HCT116 (cell line): ENCODE measurements around the gene NEURL1B. TPM values are rescaled to one million over a fixed set of nuclear protein-coding genes. Genes with fewer than 3 reads are reported as not detected.

ENCODE experiments used
- ATAC-seq: fragments of 200-7000 bp; cut with Tn5 transposase; 2 replicates; pipeline ENCODE4 v1.9.1; 2020; ENCODE audit warnings: mild to moderate bottlenecking, moderate library complexity
- BruUV-seq: library from RNA; stranded (reverse); fragments of 400-500 nt; replicated peaks from 2 replicates; lab custom pipeline; 2021; lab: Mats Ljungman, UMichigan
- CTCF ChIA-PET: fragments of 300-600 bp; sonication (Branson Sonifier 250); formaldehyde crosslinking; loops from one replicate; lab custom pipeline; 2021; ENCODE audit warnings: antibody characterized with exemption; lab: Charles Lee
- POLR2A ChIA-PET: fragments of 300-600, 350-600 bp; sonication (Branson Sonifier 250); formaldehyde crosslinking; loops from one replicate; lab custom pipeline; 2021; ENCODE audit warnings: antibody characterized with exemption; lab: Charles Lee
- RAD21 ChIA-PET, 2 experiments: fragments of 300-600 bp; sonication (Branson Sonifier 250); formaldehyde crosslinking; loops; one replicate each; lab custom pipeline; 2023; ENCODE audit warnings: low total read pairs in 2 of 2; ENCODE audit not compliant: uncharacterized antibody in 2 of 2, unreplicated experiment in 2 of 2, low non-redundant PET in 1 of 2; lab: Charles Lee
- DNase-seq: peaks from one replicate; pipeline ENCODE4 v3.0.0-alpha.2; 2010; ENCODE audit warnings: low read depth, low spot score
- H2AFZ ChIP-seq: fragments of 200-600 bp; shearing (Covaris generic), sonication (generic); 2 replicates; pipeline ENCODE4 v1.6.1; 2017; ENCODE audit warnings: low read depth, mixed run types, mixed read lengths, antibody characterized with exemption, low read length; ENCODE audit not compliant: poor library complexity, severe bottlenecking
- H3K27ac ChIP-seq: 2 replicates; pipeline ENCODE4 v1.5.1; 2012; ENCODE audit warnings: low read depth, low read length
- H3K27me3 ChIP-seq: fragments of 200-600 bp; sonication (generic); 2 replicates; pipeline ENCODE4 v1.6.1; 2016; ENCODE audit warnings: mixed run types, low read length, mixed read lengths; ENCODE audit not compliant: insufficient read depth
- H3K36me3 ChIP-seq, 2 experiments: fragments of 200-500 bp in 1 of 2; fragments of 200-600 bp in 1 of 2; sonication (Bioruptor generic) in 1 of 2; sonication (generic) in 1 of 2; 2 replicates each; pipeline versions ENCODE4 v1.5.1 to v1.6.1; 2014 to 2016; ENCODE audit warnings: low read length in 2 of 2, inconsistent platforms in 1 of 2, mixed read lengths in 1 of 2, mixed run types in 1 of 2; ENCODE audit not compliant: insufficient read depth in 2 of 2, control insufficient read depth in 1 of 2
- H3K4me1 ChIP-seq, 2 experiments: fragments of 200-600 bp in 1 of 2; sonication (generic) in 1 of 2; 2 replicates each; pipeline versions ENCODE4 v1.5.1 to v1.6.1; 2012 to 2017; ENCODE audit warnings: low read length in 2 of 2, inconsistent platforms in 1 of 2, mild to moderate bottlenecking in 1 of 2, mixed read lengths in 1 of 2, mixed run types in 1 of 2, moderate library complexity in 1 of 2; ENCODE audit not compliant: insufficient read depth in 2 of 2, control insufficient read depth in 1 of 2
- H3K4me2 ChIP-seq: fragments of 200-600 bp; sonication (generic); 2 replicates; pipeline ENCODE4 v1.6.1; 2017; ENCODE audit warnings: mixed run types, low read length, mixed read lengths
- H3K4me3 ChIP-seq, 2 experiments: fragments of 200-600 bp in 1 of 2; sonication (generic) in 1 of 2; replicated peaks in 1 of 2; 2 replicates each; pipeline ENCODE4 v1.5.1; 2011 to 2016; ENCODE audit warnings: low read length in 2 of 2, control low read depth in 1 of 2, low read depth in 1 of 2, mild to moderate bottlenecking in 1 of 2, mixed read lengths in 1 of 2, mixed run types in 1 of 2
- H3K79me2 ChIP-seq: fragments of 200-600 bp; sonication (generic); 2 replicates; pipeline ENCODE4 v1.6.1; 2017; ENCODE audit warnings: mild to moderate bottlenecking, mixed run types, low read length, moderate library complexity, mixed read lengths; ENCODE audit not compliant: insufficient read depth
- H3K9ac ChIP-seq: fragments of 200-600 bp; sonication (generic); 2 replicates; pipeline ENCODE4 v1.6.1; 2016; ENCODE audit warnings: low read length, mixed read lengths
- H3K9me2 ChIP-seq: fragments of 200-600 bp; sonication (generic), shearing (Covaris generic); 2 replicates; pipeline ENCODE4 v1.6.1; 2017; ENCODE audit warnings: mixed run types, mild to moderate bottlenecking, moderate library complexity; ENCODE audit not compliant: insufficient read depth
- H3K9me3 ChIP-seq, 2 experiments: fragments of 200-500 bp in 1 of 2; fragments of 200-600 bp in 1 of 2; sonication (Bioruptor generic) in 1 of 2; sonication (generic) in 1 of 2; 2 replicates each; pipeline ENCODE4 v1.6.1; 2014 to 2017; ENCODE audit warnings: low read length in 2 of 2, mixed read lengths in 2 of 2, inconsistent platforms in 1 of 2, low read depth in 1 of 2, mild to moderate bottlenecking in 1 of 2, mixed run types in 1 of 2, moderate library complexity in 1 of 2; ENCODE audit not compliant: control insufficient read depth in 1 of 2, insufficient read depth in 1 of 2
- H4K20me1 ChIP-seq: fragments of 200-600 bp; sonication (generic), shearing (Covaris generic); 2 replicates; pipeline ENCODE4 v1.6.1; 2017; ENCODE audit warnings: mixed run types, mild to moderate bottlenecking, moderate library complexity; ENCODE audit not compliant: insufficient read depth
- EGR1 ChIP-seq: IDR thresholded peaks from 2 replicates; pipeline ENCODE4 v1.6.1; 2012; ENCODE audit warnings: low read depth
- EZH2phosphoT487 ChIP-seq: fragments of 200-600 bp; IDR thresholded peaks from 2 replicates; pipeline ENCODE4 v1.6.1; 2018; ENCODE audit warnings: antibody characterized with exemption, borderline replicate concordance
- POLR2AphosphoS5 ChIP-seq: IDR thresholded peaks from 2 replicates; pipeline ENCODE4 v1.6.1; 2011; ENCODE audit warnings: mild to moderate bottlenecking, low read depth, low read length, moderate library complexity
- RAD21 ChIP-seq: IDR thresholded peaks from 2 replicates; pipeline ENCODE4 v1.6.1; 2012; ENCODE audit warnings: low read depth, mild to moderate bottlenecking
- TCF7L2 ChIP-seq: IDR thresholded peaks from 2 replicates; pipeline ENCODE4 v1.7.0; 2011; ENCODE audit warnings: borderline replicate concordance, inconsistent platforms; ENCODE audit not compliant: insufficient read depth, insufficient read length; ENCODE audit errors: extremely low read depth
- YY1 ChIP-seq: IDR thresholded peaks from 2 replicates; pipeline ENCODE4 v1.6.1; 2011; ENCODE audit warnings: low read length, low read depth, moderate library complexity, mild to moderate bottlenecking; ENCODE audit not compliant: insufficient replicate concordance; ENCODE audit errors: extremely low read depth
- intact Hi-C: fragments of 100-400 bp; cut with micrococcal nuclease; formaldehyde crosslinking; loops from 2 replicates; pipeline ENCODE4 v1.10.0; 2022
- total RNA-seq: library from RNA; stranded (reverse); gene quantifications from one replicate; pipeline ENCODE4 v1.2.1, GENCODE V29; 2021; ENCODE audit not compliant: unreplicated experiment
- TF ChIP-seq, protein P1 (sequence below): IDR thresholded peaks from 2 replicates; pipeline ENCODE4 v1.6.1; 2012; ENCODE audit warnings: low read depth

Gene NEURL1B
- total RNA-seq, 1 experiment from 2014 or later: 5.8 TPM

DNA sequence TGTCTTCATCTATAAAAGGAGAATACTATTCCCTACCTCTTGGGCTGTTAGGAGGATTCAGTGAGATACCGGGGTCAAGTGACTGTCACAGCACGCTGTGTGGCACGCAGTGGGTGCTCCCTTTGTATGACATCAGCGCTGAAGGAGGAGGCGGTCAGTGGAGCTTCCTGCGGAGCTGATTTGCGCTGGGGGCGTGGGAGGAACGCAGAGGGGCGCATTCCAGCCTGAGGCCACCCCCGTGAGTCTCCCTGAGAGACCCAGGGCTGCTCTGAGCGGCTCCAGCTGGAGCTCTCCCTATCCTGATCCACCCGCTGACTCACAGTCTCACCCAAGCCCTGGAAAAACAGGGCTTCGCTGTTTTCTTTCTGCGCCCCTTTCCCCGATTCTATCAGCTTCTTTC lies 24.3 kb upstream of the NEURL1B start (continued):
- TF ChIP-seq, protein P1, sequence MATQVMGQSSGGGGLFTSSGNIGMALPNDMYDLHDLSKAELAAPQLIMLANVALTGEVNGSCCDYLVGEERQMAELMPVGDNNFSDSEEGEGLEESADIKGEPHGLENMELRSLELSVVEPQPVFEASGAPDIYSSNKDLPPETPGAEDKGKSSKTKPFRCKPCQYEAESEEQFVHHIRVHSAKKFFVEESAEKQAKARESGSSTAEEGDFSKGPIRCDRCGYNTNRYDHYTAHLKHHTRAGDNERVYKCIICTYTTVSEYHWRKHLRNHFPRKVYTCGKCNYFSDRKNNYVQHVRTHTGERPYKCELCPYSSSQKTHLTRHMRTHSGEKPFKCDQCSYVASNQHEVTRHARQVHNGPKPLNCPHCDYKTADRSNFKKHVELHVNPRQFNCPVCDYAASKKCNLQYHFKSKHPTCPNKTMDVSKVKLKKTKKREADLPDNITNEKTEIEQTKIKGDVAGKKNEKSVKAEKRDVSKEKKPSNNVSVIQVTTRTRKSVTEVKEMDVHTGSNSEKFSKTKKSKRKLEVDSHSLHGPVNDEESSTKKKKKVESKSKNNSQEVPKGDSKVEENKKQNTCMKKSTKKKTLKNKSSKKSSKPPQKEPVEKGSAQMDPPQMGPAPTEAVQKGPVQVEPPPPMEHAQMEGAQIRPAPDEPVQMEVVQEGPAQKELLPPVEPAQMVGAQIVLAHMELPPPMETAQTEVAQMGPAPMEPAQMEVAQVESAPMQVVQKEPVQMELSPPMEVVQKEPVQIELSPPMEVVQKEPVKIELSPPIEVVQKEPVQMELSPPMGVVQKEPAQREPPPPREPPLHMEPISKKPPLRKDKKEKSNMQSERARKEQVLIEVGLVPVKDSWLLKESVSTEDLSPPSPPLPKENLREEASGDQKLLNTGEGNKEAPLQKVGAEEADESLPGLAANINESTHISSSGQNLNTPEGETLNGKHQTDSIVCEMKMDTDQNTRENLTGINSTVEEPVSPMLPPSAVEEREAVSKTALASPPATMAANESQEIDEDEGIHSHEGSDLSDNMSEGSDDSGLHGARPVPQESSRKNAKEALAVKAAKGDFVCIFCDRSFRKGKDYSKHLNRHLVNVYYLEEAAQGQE: no peak
- TF ChIP-seq EGR1: no peak
- no peak for TF ChIP-seq TCF7L2
- no peak for TF ChIP-seq YY1
- no peak for TF ChIP-seq EZH2phosphoT487
- TF ChIP-seq RAD21: no peak

DNA sequence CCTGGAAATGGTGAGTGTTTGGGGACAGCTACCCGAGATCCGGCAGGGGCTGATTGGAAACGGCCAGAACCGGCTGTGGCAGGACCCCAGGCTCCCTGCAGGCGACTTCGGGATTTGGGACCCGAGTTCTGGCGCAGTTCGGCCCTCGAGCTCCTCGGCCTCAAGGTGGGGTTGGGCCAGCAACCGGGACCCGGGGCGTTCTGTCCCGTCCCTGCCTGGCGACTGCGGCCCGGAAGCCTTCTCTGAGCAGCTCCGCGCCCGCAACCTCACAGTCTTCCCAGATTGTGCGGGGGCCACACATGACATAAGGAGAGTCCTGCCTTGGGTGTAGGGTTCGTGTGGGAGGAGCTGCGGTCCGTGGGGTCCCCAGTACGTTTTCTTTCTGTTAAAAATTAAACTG lies 23.2 kb upstream of the NEURL1B start:
- CTCF ChIA-PET: no interaction called here
- POLR2A ChIA-PET: no interaction called here
- no peak overlapping the region for H3K27ac ChIP-seq
- no peaks in the 10 kb centered on the region for H3K79me2 ChIP-seq
- no peaks in the 10 kb centered on the region for H3K36me3 ChIP-seq
- ATAC-seq (no peak), DNase-seq (no peak)
- no peak overlapping the region for H3K9ac ChIP-seq
- no peaks in the 10 kb centered on the region for H3K27me3 ChIP-seq
- intact Hi-C loops: no loop called here
- peaks cover 4 to 6% of the 10 kb centered on the region in 2 experiments; a peak in 3 of 4 replicates for H3K4me1 ChIP-seq
- H4K20me1 ChIP-seq: no peaks in the 10 kb centered on the region
- no peak overlapping the region for H2AFZ ChIP-seq
- RAD21 ChIA-PET: no interaction called here
- no peak overlapping the region for H3K4me2 ChIP-seq
- no peak overlapping the region for H3K4me3 ChIP-seq
- no peak for TF ChIP-seq POLR2AphosphoS5
- no peaks in the 10 kb centered on the region for H3K9me3 ChIP-seq
- no peaks in the 10 kb centered on the region for H3K9me2 ChIP-seq
- BruUV-seq: no TSS peak
